NCI-H82 (cell line): ENCODE results near the gene DROSHA.

Source experiments
- DNase-seq: peaks from one replicate; lab custom pipeline; 2025; lab: John Stamatoyannopoulos, UW

DROSHA gene

GRCh38 chr5:31516802-31517201 is 15.1 kb downstream of the DROSHA start:
- DNase-seq, result no peak

- no peak for DNase-seq
Measured at GRCh38 chr5:31511305-31511704, 20.6 kb downstream of the DROSHA start.

DNA sequence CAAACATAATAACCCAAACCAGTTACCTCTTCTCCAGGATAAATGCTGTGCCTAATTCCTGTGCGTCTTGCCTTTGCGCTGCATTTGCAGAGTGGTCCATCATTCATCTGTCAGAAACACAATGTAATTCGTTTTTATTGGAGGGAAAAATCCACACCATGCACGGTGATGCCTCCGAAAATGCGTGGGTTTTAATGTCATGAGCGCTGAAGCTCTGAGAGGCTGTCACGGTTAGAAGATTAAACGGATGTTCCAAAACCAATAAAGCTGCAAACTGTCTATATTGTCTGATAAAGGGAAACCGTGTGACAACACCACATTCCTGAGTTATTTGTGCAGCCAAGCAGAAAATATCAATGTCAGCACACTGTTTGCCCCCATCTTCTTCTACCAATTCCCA is 27.4 kb downstream of the DROSHA start:
- DNase-seq, result no peak

- no peak for DNase-seq
Measured at GRCh38 chr5:31502506-31502905, 29.4 kb downstream of the DROSHA start.

DNA sequence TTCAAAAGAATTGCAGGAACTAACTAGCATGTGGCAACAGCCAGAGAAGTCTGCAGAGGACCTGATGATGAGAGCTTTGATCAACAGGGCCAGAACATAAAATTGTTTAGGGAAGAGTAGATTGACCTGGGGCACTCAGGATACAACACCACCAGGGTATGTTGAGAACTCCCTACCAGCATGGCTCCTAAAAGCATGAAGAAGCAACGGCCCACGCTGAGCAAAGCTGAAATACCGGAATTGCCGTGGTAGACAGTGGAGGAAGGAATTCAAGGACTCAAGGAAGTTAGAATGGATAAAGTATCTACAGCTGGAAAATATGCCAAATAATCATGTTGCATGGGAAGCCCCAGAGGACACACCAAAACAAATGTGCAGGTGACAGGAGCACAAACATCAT is 31.6 kb downstream of the DROSHA start:
- DNase-seq, result no peak

DNA sequence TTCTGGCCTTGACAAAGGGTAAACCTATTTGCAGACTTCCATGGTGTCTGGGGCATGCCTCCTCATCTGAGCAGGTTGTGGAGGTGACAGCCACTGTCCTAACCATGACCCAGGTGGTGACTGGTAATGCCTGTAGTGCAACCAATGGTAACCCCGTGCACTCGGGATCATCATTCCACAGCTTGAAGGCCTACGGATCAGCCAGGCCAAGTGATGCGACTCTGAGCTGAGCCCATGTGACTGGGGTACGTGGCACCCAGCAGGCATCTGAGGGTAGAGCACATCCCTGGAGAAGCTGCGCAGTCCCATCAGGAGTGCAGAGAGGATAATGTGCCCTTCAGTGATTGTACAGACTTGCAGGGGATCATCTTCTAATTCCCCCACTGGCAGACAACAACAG is 35.0 kb downstream of the DROSHA start:
- DNase-seq, result no peak

DNA sequence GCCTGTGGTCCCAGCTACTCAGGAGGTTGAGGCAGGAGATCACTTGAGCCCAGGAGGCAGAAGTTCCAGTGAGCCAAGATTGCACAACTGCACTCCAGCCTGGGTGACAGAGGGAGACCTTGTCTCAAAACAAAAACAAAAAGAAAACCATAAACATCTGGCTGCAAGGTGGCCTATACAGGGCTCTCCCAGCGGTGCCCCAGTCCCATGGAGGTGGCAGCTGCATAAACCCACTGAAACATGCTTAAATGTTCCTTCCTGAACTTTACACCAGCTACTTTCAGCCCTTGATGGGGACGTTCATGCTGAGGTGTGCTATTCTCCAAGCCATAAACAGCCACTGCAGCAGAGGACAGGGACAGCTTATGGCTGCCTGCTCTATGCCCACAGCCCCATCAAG is 35.6 kb downstream of the DROSHA start:
- no peak for DNase-seq

DNA sequence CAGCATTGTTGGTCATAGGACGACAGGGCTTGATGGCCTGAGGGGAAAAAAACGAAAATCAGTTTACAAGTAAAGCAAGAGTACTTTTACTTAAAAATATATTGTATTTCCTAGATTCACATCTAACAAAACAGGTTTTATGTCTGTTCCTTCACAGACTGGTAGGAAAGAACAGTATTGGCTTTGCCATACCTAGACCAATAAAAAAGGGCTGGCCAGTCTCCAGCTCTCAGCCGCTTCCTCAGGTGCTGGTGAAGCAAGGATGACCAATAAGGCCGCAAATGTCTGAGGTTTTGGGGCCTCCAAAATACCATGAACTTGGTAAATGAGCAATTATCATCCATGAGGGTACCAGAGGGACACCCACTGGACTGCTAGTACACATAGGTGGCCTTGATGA is 36.6 kb downstream of the DROSHA start:
- DNase-seq, result no peak

GRCh38 chr5:31492869-31493268 is 39.0 kb downstream of the DROSHA start:
- DNase-seq, result no peak

DNA sequence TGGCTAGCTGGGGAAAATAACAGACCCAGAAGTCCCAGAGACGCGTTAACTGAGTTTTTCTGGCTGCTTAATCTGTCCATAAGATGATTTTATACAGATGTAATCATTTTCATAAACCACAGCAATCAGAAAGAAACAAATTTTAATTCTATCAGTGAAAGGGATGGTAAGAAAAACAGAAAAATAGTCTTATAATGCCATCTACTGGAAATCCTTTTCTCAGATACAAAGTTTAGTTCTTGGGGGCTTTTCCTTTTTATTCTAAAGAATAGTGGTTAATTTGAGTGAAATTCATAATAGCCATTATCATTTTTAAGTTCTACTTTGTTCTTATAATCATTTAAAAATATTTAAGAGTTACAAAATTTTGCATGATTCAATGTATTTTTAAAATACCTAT is 44.4 kb downstream of the DROSHA start:
- no peak for DNase-seq

GRCh38 chr5:31486441-31486840 is 45.5 kb downstream of the DROSHA start:
- DNase-seq, result no peak

- no peak for DNase-seq
Measured at GRCh38 chr5:31485376-31486207, 46.3 kb downstream of the DROSHA start.

GRCh38 chr5:31481531-31482165 is 50.2 kb downstream of the DROSHA start:
- no peak for DNase-seq

DNA sequence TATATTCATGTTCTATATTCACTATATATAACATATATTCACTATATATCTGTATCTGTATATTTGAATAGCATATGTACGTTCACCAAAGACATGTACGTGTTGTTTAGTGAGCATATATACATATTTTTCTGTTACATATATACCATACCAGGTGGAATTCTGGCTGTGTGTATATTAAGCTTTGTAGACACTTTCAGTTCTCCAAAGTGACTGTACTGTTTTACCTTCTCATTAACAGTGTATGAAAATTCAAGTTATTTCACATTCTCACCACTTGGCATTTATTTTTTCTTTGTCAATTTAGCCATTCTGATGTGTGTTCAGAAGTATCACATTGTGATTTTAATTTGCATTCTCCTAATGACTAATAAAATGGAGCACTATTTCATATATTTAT is 52.2 kb downstream of the DROSHA start:
- no peak for DNase-seq

- no peak for DNase-seq
Measured at GRCh38 chr5:31478901-31479300, 53.0 kb downstream of the DROSHA start.

DNA sequence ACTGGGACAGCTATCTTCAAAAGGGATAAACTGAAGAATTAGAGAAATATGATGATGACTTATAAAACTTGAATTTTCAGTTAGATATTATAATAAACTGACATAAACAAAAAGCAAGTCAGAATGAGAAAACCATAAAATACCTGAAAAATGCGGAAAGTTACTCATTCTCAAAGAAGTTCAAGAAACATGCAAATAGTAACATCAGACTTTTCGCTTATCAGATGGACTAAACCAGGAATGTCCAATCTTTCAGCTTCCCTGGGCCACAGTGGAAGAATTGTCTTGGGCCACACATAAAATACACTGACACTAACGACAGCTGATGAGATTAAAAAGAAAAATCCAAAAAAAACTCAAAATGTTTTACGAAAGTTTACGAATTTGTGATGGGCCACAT is 53.9 kb downstream of the DROSHA start:
- DNase-seq, result no peak

DNA sequence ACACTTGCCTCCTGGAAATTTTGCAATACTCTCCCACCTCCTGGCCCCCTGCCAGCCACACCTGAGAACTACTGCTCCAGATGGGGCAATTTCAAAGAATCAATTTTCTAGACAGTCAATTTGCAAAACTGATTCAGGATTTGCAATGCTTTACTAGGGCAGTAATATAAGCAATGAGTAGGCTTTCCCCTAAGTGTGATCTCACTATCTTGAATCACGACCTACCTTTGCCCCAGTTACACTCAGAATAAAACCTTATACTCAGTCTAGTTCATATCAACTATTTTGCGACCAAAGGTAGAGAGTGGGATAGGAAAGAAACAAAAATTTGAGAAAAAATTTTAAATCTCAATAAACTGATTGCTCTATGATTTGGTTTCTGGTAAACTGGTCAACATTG is 54.4 kb downstream of the DROSHA start:
- no peak for DNase-seq

GRCh38 chr5:31476738-31477141 is 55.2 kb downstream of the DROSHA start:
- DNase-seq, result no peak

GRCh38 chr5:31471916-31472315 is 60.0 kb downstream of the DROSHA start:
- DNase-seq, result no peak

GRCh38 chr5:31471040-31471439 is 60.9 kb downstream of the DROSHA start:
- no peak for DNase-seq

GRCh38 chr5:31470608-31471007 is 61.3 kb downstream of the DROSHA start:
- DNase-seq, result no peak

DNA sequence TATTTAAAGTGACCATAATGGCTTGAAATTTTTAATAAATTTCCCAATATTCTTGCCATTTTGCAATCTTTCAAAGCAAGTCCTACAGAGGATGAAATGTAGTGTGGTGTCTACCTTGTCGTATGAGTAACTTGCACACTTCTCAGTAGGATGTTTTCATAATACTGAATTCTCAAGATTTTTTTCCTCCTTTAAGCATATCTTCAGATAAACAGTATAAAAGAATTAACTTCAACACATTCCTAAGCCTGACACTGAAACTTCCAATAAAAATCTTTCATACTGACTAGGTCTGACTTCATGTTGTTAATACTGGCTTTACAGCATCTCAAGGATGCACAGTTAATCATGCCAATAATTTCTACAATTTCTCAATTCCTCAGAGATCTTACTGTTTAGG is 62.0 kb downstream of the DROSHA start:
- DNase-seq, result no peak

DNA sequence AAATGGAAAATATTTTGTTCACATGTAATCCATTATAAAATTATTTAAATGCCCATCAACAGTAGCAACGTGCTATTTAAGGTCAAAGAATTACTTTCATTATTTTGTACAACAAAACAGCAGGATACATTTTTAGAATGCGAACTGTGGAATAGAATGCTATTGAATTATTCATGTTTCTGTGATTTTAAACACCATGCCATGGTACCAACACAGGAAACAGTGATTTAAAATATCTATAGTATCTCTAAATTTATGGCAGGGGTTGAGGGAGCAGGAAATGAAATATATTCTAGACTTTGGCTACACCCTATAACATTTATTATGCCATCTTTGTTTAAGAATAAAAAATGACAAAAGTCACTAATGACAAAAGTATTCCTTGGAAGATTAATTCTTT is 62.4 kb downstream of the DROSHA start:
- no peak for DNase-seq

GRCh38 chr5:31465291-31465690 is 66.6 kb downstream of the DROSHA start:
- no peak for DNase-seq
